GM12891 (cell line): ENCODE results near the gene PIP5K1B.

ENCODE experiments used
- PAX5 ChIP-seq: IDR thresholded peaks from 2 replicates; pipeline ENCODE4 v1.6.1; 2011; ENCODE audit warnings: low read length, moderate library complexity, mild to moderate bottlenecking; ENCODE audit not compliant: insufficient read depth, severe bottlenecking
- POLR2A ChIP-seq: IDR thresholded peaks from 2 replicates; pipeline ENCODE4 v1.6.1; 2011; ENCODE audit warnings: low read depth, low read length, control low read depth
- POLR2AphosphoS5 ChIP-seq: IDR thresholded peaks from 2 replicates; pipeline ENCODE4 v1.6.1; 2011; ENCODE audit warnings: low read depth, low read length, control low read depth
- SPI1 ChIP-seq: IDR thresholded peaks from 2 replicates; pipeline ENCODE4 v1.6.1; 2011; ENCODE audit warnings: low read depth, low read length, control low read depth
- TAF1 ChIP-seq: IDR thresholded peaks from 2 replicates; pipeline ENCODE4 v1.6.1; 2011; ENCODE audit warnings: low read depth, low read length, control low read depth

GRCh38 chr9:68904454-68904853, 199.4 kb downstream of the PIP5K1B start:
- TF ChIP-seq POLR2A (no peak), TAF1 (no peak), POLR2AphosphoS5 (no peak), SPI1 (no peak), PAX5 (no peak)
